IPS DF 19.7 (cell line): ENCODE data around the gene COPE.
"Not testable (repeated sequence)": the region's sequence is repeated elsewhere in the genome, so short reads cannot be mapped to it uniquely, and the experiment has no call there.

Experiments used
- DNase-seq: peaks from one replicate; pipeline ENCODE4 v3.0.0-alpha.2; 2013; ENCODE audit warnings: low read depth, low spot score

COPE gene

DNA sequence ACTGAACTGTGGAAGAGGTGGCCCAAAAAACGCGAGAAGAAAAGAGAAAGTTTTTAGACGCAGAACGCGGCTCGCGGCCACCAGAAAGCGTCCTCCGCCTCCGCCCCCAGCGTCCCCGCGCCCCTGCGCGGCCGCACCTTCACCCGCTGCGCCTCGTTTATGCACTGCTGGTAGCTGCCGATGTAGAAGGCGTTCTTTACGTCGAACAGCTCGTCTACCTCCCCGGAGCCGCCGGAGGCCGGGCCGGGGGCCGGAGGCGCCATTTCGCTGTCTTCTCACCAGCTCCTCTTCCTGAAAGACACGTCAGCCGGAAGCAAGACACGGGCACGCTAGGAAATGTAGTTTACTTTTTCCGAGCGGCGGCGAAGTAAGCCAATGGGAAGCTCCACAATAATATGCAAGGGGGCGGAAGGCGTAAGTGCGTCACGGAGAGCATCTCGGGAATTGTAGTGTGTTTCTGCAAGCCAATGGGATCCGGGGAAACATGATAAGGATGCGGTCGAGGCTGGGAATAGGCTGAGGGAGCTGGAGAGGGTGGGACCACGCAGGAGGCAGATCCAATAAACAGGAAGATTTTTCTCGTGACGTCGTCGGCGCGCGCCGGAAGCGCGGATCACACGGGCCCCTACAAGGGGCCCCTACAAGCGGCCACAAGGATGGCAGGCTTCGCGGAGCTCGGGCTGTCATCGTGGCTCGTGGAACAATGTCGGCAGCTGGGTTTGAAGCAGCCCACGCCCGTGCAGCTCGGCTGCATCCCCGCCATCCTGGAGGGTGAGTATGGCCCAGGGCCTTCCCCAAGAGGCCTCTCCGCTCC lies at the start of gene COPE, which contains the start of gene DDX49:
TSS of gene COPE (minus strand) at position 302 of the 814 bp plus-strand sequence. CDS start at position 263, 39 bp downstream.
TSS of gene DDX49 (plus strand) at position 630 of the 814 bp plus-strand sequence. CDS start at position 657, 27 bp downstream.
- DNase-seq: peak; percentile 100

DNA sequence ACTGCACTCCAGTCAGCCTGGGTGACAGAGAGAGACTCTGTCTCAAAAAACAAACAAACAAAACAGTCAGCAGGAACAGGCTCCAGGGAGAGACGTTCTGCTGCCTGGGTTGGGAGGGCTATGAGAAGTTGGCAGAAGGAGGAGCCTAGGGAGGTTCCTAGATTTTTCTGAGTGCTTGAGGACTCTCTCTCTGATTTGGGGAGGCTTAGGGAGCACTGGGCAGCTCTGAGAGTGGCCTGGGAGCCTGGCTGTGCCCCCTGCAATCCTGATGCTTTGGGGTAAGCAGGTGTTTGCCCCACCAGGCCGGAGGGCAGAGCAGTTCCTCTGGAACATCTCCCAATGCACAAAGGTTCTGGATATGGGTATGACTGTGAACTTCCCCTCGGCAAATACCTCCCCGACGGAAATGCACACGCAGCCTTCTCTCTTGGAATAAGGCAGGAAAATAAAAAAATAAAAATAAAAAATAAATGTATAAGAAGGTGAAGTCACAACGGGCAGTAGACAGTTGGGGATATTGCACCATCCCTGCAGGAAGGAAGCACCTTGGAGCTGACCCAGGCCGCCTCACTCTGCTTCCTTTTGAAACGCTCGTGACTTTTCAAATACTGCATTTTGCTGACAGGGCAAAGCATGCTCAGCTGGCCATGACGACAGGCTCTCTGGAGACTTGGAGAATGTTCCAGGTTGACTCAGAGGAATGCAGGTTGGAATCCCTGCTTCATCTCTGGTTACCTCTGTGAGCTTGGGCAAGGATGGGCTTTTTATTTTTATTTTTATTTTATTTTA lies 48.4 kb upstream of the COPE start:
- no peak for DNase-seq

DNA sequence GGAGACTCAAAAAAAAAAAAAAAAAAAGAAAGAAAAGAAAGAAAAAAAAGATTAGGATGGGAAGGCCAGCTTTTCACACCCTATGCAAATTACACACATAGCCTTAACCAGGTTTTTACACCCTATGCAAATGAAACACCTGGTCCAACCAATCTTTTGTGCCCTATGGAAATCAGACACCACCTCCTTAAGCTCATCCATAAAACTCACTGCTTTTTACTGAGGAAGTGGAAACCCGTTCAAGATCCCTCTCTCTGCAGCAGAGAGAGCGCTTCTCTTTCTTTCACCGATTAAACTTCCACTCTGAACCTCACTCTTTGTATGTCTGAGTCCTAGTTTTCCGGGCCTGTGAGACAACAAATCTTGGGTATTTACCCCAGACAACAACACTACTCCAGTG lies 47.1 kb upstream of the COPE start:
- peak; percentile 63 for DNase-seq

- no peak for DNase-seq
Observed at GRCh38 chr19:18964121-18964520, 44.9 kb upstream of the COPE start.

- DNase-seq: peak; percentile 88
Observed at GRCh38 chr19:18961767-18962620, 42.8 kb upstream of the COPE start.

DNA sequence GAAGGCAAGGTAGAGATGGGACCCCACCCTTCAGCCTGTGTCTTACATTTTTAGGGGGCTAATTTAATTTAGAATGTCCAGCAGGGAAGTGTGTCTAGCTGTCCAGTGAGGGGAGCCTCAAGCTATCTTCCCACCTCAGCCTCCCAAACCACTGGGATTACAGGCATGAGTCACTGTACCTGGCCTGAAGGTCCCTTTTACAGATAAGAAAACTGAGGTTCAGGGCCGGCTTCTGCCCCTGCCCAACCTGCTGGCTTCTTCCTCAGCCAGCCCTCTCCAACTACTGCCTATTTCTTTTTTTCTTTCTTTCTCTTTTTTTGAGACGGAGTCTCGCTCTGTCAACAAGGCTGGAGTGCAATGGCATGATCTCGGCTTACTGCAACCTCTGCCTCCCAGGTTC lies 41.2 kb upstream of the COPE start:
- DNase-seq: no peak

DNA sequence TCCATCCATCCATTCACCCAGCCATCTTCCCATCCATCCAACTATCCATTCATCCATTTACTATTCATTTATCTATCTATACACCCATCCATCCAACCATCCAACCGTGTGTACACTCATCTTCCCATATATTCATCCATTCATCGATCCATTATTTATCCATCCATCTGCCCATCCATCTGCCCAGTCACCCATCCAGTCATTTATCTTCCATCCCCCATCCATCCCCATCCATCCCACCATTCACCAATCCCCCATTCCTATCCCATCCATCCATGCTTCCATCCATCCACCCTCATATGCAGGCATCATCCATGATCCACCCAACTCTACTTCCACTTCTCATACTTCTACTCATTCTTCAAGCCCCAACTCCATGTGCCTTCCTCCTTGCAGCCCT lies 35.9 kb upstream of the COPE start:
- DNase-seq: no peak

- DNase-seq: no peak
Observed at GRCh38 chr19:18954094-18954493, 34.9 kb upstream of the COPE start.

DNA sequence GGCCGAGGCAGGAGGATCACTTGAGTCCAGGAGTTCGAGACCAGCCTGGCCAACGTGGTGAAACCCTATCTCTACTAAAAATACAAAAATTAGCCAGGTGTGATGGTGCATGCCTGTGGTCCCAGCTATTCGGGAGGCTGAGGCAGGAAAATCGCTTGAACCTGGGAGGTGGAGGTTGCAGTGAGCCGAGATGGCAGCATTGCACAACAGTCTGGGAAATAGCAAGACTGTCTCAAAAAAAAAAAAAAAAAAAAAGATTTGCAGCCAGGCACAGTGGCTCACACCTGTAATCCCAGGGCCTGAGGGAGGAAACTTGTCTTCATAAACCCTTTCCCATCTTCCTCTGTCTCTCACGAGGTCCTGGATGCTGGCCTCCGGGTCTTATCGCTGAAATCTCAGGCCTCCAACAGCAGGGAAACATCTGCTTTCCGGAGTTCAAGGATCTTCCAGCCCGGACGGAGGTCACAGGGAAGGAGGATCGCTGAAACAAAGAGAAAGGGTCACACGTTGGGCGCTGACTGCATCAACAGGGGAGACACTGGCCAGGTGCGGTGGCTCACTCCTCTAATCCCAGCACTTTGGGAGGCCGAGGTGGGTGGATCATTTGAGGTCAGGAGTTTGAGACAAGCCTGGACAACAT lies 33.3 kb upstream of the COPE start:
- not testable (repeated sequence) for DNase-seq

- no peak for DNase-seq
Observed at GRCh38 chr19:18951721-18952281, 32.6 kb upstream of the COPE start.

GRCh38 chr19:18949858-18950257 lies 30.7 kb upstream of the COPE start:
- no peak for DNase-seq

DNA sequence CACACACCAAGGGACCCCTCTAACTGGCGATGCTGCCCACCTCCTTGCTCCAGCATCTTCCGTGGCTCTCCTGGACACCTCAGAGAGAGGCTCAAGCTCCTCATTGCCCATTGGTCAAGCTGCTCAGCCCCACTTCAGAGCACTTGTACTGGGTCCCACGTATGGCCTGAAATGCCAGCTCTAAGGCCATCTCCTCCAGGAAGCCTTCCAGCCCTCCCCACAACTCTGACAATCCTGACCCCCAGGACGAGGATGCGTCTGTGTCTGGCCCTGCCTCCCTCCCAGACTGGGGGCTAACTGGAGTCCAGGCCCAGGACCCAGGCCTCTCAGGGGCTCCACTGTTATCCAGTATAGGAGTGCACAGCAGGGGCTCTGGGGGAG lies 29.8 kb upstream of the COPE start:
- DNase-seq: no peak

DNA sequence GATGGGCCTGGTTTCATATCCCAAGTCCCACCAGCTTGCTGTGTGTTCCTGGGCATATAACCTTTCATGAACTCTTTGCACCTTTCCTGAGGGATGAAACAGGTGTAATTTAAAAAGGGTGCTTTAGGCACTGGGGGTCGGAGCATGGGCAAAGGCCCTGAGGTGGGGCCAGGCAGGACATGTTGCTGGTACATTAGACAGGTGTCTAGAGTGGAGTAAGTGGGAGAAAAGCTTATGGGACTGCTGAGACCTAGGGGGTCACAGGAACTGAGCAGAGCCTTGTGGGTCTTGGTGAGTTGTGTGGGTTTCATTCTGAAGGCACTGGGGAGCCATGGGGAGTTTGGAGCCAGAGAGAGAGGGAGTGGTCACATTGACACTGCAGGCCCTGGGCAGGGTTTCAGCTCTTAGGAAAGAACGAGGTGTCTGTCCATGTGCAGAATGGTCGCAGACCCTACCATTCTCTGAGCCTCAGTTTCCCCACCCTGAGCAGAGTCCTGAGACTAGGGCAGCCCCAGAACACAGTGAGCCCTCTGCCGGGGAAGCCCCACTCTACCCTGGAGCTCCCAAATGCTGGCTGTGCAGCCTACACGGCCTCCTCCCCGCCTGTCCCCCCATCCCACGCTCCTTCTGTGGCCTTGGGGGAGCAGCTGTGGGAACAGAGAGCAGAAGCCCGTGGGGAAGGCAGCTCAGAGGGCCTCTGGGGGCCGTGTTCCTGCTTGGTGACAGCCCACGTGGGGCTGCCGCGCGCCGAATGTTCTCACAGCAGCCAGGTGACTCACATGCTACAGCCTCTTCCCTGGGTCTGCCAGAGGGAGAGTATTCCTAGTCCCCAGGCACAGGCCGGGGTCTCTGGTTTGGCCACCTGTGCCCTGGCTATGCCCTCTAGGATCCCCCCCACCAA lies 29.1 kb upstream of the COPE start:
- DNase-seq: no peak

GRCh38 chr19:18946918-18947317 lies 27.7 kb upstream of the COPE start:
- DNase-seq: no peak

- DNase-seq: no peak
Observed at GRCh38 chr19:18946335-18946734, 27.1 kb upstream of the COPE start.

DNA sequence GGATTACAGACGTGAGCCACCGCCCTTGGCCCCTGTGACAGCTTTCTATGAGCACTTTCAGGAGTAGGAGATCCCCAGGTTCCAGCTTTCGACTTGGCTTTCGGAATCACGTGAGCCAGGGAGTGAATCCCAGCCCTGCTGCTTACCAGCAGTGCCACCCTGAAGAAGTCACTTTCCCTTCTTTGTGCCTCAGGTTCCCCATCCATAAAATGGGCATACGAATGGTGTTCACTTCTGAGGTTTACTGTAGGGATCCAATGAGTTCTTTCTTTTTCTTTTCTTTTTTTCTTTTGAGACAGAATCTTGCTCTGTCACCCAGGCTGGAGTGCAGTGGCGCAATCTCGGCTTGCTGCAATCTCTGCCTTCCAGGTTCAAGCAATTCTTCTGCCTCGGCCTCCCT lies 26.1 kb upstream of the COPE start:
- no peak for DNase-seq

- DNase-seq: no peak
Observed at GRCh38 chr19:18943465-18943864, 24.3 kb upstream of the COPE start.

DNA sequence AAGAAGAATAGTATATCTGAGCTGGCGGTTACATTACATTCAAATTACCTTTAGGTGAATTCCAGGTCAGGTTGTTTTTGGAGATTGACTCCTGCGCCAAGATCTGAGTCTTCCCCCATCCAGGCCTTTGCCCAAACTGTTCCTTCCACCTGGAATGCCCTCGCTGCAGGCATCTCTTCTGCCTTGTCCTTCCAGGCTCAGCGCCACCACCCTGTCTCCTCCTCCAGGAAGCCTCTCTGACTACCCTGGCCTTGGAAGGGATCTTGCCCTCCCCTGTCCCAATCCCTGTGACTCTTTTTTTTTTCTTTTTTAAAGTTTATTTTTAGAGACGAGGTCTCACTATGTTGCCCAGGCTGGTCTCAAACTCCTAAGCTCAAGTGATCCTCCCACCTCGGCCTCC lies 23.5 kb upstream of the COPE start:
- DNase-seq: no peak

GRCh38 chr19:18941628-18942354 lies 22.6 kb upstream of the COPE start:
- no peak for DNase-seq
